GM21528 (cell line): ENCODE results near the gene GDF11.
"Not testable (repeated sequence)": the region's sequence is repeated elsewhere in the genome, so short reads cannot be mapped to it uniquely, and the experiment has no call there.

Experiments used
- ATAC-seq: cut with Tn5 transposase; IDR thresholded peaks from one replicate; pipeline ENCODE4 v1.9.1; 2021; ENCODE audit warnings: mild to moderate bottlenecking, moderate library complexity; ENCODE audit not compliant: unreplicated experiment, low FRiP score

GDF11 gene

GRCh38 chr12:55737581-55738122 is 5.3 kb upstream of the GDF11 start:
- ATAC-seq: no peak

- peak; percentile 92 for ATAC-seq
Measured at GRCh38 chr12:55738123-55739024, 4.5 kb upstream of the GDF11 start.

GRCh38 chr12:55739025-55739378 is 3.9 kb upstream of the GDF11 start:
- ATAC-seq: no peak

- ATAC-seq: no peak
Measured at GRCh38 chr12:55741931-55742680, 816 bp upstream of the GDF11 start.

- no peak for ATAC-seq
Measured at GRCh38 chr12:55743406-55744339, 751 bp downstream of the GDF11 start.

GRCh38 chr12:55744340-55745030 is 1.6 kb downstream of the GDF11 start:
- ATAC-seq: no peak

GRCh38 chr12:55745361-55746173 is 2.6 kb downstream of the GDF11 start:
- no peak for ATAC-seq

GRCh38 chr12:55746174-55746912 is 3.4 kb downstream of the GDF11 start:
- ATAC-seq: no peak

- ATAC-seq: no peak
Measured at GRCh38 chr12:55746913-55747231, 4.0 kb downstream of the GDF11 start.

GRCh38 chr12:55748230-55748993 is 5.5 kb downstream of the GDF11 start:
- no peak for ATAC-seq

- ATAC-seq: no peak
Measured at GRCh38 chr12:55755246-55755645, 12.3 kb downstream of the GDF11 start.

GRCh38 chr12:55757701-55758100 is 14.8 kb downstream of the GDF11 start:
- ATAC-seq: no peak

GRCh38 chr12:55758575-55758974 is 15.7 kb downstream of the GDF11 start:
- not testable (repeated sequence) for ATAC-seq

GRCh38 chr12:55760663-55761062 is 17.7 kb downstream of the GDF11 start:
- no peak for ATAC-seq

GRCh38 chr12:55762646-55763045 is 19.7 kb downstream of the GDF11 start:
- no peak for ATAC-seq

- no peak for ATAC-seq
Measured at GRCh38 chr12:55765736-55766290, 22.9 kb downstream of the GDF11 start.

- ATAC-seq: no peak
Measured at GRCh38 chr12:55767156-55767555, 24.2 kb downstream of the GDF11 start.
